ENCODE data around the gene SLITRK5.

SLITRK5 gene

DNA sequence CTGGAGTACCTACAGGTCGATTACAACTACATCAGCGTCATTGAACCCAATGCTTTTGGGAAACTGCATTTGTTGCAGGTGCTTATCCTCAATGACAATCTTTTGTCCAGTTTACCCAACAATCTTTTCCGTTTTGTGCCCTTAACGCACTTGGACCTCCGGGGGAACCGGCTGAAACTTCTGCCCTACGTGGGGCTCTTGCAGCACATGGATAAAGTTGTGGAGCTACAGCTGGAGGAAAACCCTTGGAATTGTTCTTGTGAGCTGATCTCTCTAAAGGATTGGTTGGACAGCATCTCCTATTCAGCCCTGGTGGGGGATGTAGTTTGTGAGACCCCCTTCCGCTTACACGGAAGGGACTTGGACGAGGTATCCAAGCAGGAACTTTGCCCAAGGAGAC, 4.7 kb downstream of the SLITRK5 start:
- H3K4me3 ChIP-seq (ENCODE audit: low read length in 2 of 2): no peak overlapping the region
- peaks cover 0 to 2% of the 10 kb centered on the region in 2 donors for H3K9me3 ChIP-seq (ENCODE audit: control insufficient read depth in 2 of 2, low read length in 2 of 2)
- H3K27ac ChIP-seq (ENCODE audit: low read depth in 2 of 2, low read length in 2 of 2): no peak overlapping the region
- H3K4me1 ChIP-seq (ENCODE audit: control insufficient read depth in 2 of 2, insufficient read depth in 2 of 2, low read length in 2 of 2): peaks cover 10 to 12% of the 10 kb centered on the region in 2 donors
- H3K36me3 ChIP-seq (ENCODE audit: control insufficient read depth in 2 of 2, insufficient read depth in 2 of 2, low read length in 2 of 2): no peaks in the 10 kb centered on the region
- peaks cover 33 to 38% of the 10 kb centered on the region in 2 donors for H3K27me3 ChIP-seq (ENCODE audit: control insufficient read depth in 2 of 2, insufficient read depth in 2 of 2, low read length in 2 of 2)
- no peak overlapping the region for H3K9ac ChIP-seq (ENCODE audit: low read depth in 1 of 2, low read length in 2 of 2)

- H3K4me1 ChIP-seq (ENCODE audit: control insufficient read depth in 2 of 2, insufficient read depth in 2 of 2, low read length in 2 of 2): peaks cover 9 to 10% of the 10 kb centered on the region in 2 donors
- no peak overlapping the region for H3K27ac ChIP-seq (ENCODE audit: low read depth in 2 of 2, low read length in 2 of 2)
- peaks cover 0 to 2% of the 10 kb centered on the region in 2 donors for H3K9me3 ChIP-seq (ENCODE audit: control insufficient read depth in 2 of 2, low read length in 2 of 2)
- peaks cover 33 to 36% of the 10 kb centered on the region in 2 donors for H3K27me3 ChIP-seq (ENCODE audit: control insufficient read depth in 2 of 2, insufficient read depth in 2 of 2, low read length in 2 of 2)
- no peaks in the 10 kb centered on the region for H3K36me3 ChIP-seq (ENCODE audit: control insufficient read depth in 2 of 2, insufficient read depth in 2 of 2, low read length in 2 of 2)
- no peak overlapping the region for H3K4me3 ChIP-seq (ENCODE audit: low read length in 2 of 2)
- H3K9ac ChIP-seq (ENCODE audit: low read depth in 1 of 2, low read length in 2 of 2): no peak overlapping the region
Observed at GRCh38 chr13:87676254-87677042, 5.3 kb downstream of the SLITRK5 start.

GRCh38 chr13:87677043-87677495, 5.9 kb downstream of the SLITRK5 start:
- Histone ChIP-seq H3K27me3 (ENCODE audit: control insufficient read depth in 2 of 2, insufficient read depth in 2 of 2, low read length in 2 of 2) (peaks cover 32 to 36% of the 10 kb centered on the region in 2 donors), H3K9me3 (ENCODE audit: control insufficient read depth in 2 of 2, low read length in 2 of 2) (peaks cover 0 to 2% of the 10 kb centered on the region in 2 donors), H3K9ac (ENCODE audit: low read depth in 1 of 2, low read length in 2 of 2) (no peak overlapping the region), H3K4me1 (ENCODE audit: control insufficient read depth in 2 of 2, insufficient read depth in 2 of 2, low read length in 2 of 2) (peaks cover 3 to 6% of the 10 kb centered on the region in 2 donors), H3K27ac (ENCODE audit: low read depth in 2 of 2, low read length in 2 of 2) (no peak overlapping the region), H3K4me3 (ENCODE audit: low read length in 2 of 2) (peak overlapping the region in 1 of 2 donors; percentile 61), H3K36me3 (ENCODE audit: control insufficient read depth in 2 of 2, insufficient read depth in 2 of 2, low read length in 2 of 2) (no peaks in the 10 kb centered on the region)

- Histone ChIP-seq H3K9ac (ENCODE audit: low read depth in 1 of 2, low read length in 2 of 2) (no peak overlapping the region), H3K27ac (ENCODE audit: low read depth in 2 of 2, low read length in 2 of 2) (no peak overlapping the region), H3K4me1 (ENCODE audit: control insufficient read depth in 2 of 2, insufficient read depth in 2 of 2, low read length in 2 of 2) (peaks cover 2 to 6% of the 10 kb centered on the region in 2 donors), H3K9me3 (ENCODE audit: control insufficient read depth in 2 of 2, low read length in 2 of 2) (peaks cover 0 to 2% of the 10 kb centered on the region in 2 donors), H3K36me3 (ENCODE audit: control insufficient read depth in 2 of 2, insufficient read depth in 2 of 2, low read length in 2 of 2) (no peaks in the 10 kb centered on the region), H3K27me3 (ENCODE audit: control insufficient read depth in 2 of 2, insufficient read depth in 2 of 2, low read length in 2 of 2) (peaks cover 31 to 36% of the 10 kb centered on the region in 2 donors), H3K4me3 (ENCODE audit: low read length in 2 of 2) (peak overlapping the region; percentile 59 to 61)
Observed at GRCh38 chr13:87677496-87678371, 6.6 kb downstream of the SLITRK5 start.

- peaks cover 31 to 36% of the 10 kb centered on the region in 2 donors for H3K27me3 ChIP-seq (ENCODE audit: control insufficient read depth in 2 of 2, insufficient read depth in 2 of 2, low read length in 2 of 2)
Observed at GRCh38 chr13:87678372-87678752, 7.2 kb downstream of the SLITRK5 start.

GRCh38 chr13:87680298-87680697, 9.1 kb downstream of the SLITRK5 start:
- Histone ChIP-seq H3K27me3 (ENCODE audit: control insufficient read depth in 2 of 2, insufficient read depth in 2 of 2, low read length in 2 of 2) (peaks cover 17 to 20% of the 10 kb centered on the region in 2 donors), H3K27ac (ENCODE audit: low read depth in 2 of 2, low read length in 2 of 2) (no peak overlapping the region), H3K9me3 (ENCODE audit: control insufficient read depth in 2 of 2, low read length in 2 of 2) (peaks cover 0 to 2% of the 10 kb centered on the region in 2 donors), H3K4me1 (ENCODE audit: control insufficient read depth in 2 of 2, insufficient read depth in 2 of 2, low read length in 2 of 2) (peaks cover 0 to 2% of the 10 kb centered on the region in 2 donors), H3K36me3 (ENCODE audit: control insufficient read depth in 2 of 2, insufficient read depth in 2 of 2, low read length in 2 of 2) (no peaks in the 10 kb centered on the region), H3K4me3 (ENCODE audit: low read length in 2 of 2) (no peak overlapping the region), H3K9ac (ENCODE audit: low read depth in 1 of 2, low read length in 2 of 2) (no peak overlapping the region)

More at GRCh38 chr13:87678372-87678752, 7.2 kb downstream of the SLITRK5 start:
- Histone ChIP-seq H3K27ac (ENCODE audit: low read depth in 2 of 2, low read length in 2 of 2) (no peak overlapping the region), H3K9ac (ENCODE audit: low read depth in 1 of 2, low read length in 2 of 2) (no peak overlapping the region), H3K4me1 (ENCODE audit: control insufficient read depth in 2 of 2, insufficient read depth in 2 of 2, low read length in 2 of 2) (peaks cover 2 to 3% of the 10 kb centered on the region in 2 donors), H3K4me3 (ENCODE audit: low read length in 2 of 2) (peak overlapping the region; percentile 59 to 61), H3K36me3 (ENCODE audit: control insufficient read depth in 2 of 2, insufficient read depth in 2 of 2, low read length in 2 of 2) (no peaks in the 10 kb centered on the region), H3K9me3 (ENCODE audit: control insufficient read depth in 2 of 2, low read length in 2 of 2) (peaks cover 0 to 2% of the 10 kb centered on the region in 2 donors)

GRCh38 chr13:87684850-87685742, 13.9 kb downstream of the SLITRK5 start:
- Histone ChIP-seq H3K9ac (ENCODE audit: low read depth in 1 of 2, low read length in 2 of 2) (no peak overlapping the region), H3K4me3 (ENCODE audit: low read length in 2 of 2) (no peak overlapping the region), H3K27me3 (ENCODE audit: control insufficient read depth in 2 of 2, insufficient read depth in 2 of 2, low read length in 2 of 2) (no peaks in the 10 kb centered on the region), H3K36me3 (ENCODE audit: control insufficient read depth in 2 of 2, insufficient read depth in 2 of 2, low read length in 2 of 2) (no peaks in the 10 kb centered on the region), H3K4me1 (ENCODE audit: control insufficient read depth in 2 of 2, insufficient read depth in 2 of 2, low read length in 2 of 2) (no peaks in the 10 kb centered on the region), H3K9me3 (ENCODE audit: control insufficient read depth in 2 of 2, low read length in 2 of 2) (no peaks in the 10 kb centered on the region), H3K27ac (ENCODE audit: low read depth in 2 of 2, low read length in 2 of 2) (no peak overlapping the region)

DNA sequence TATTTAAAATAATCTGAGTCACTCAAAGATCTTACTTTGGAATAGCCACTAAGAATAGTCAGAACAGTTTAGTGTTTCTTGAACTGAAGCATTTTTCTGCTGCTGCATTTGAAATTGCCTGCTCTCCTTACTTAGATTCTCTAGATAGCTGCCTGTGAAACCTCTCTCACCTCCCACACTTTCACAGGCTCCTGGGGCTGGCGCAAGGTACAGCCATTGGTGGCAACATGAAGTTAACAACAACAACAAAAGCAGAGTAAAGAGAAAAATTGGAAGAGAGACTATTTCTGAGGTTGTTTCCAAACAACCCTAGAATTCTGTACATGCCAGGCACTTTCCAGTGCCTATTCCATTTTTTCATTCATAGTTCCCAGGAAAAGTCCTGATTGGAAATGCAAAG, 25.3 kb downstream of the SLITRK5 start:
- no peaks in the 10 kb centered on the region for H3K36me3 ChIP-seq (ENCODE audit: control insufficient read depth in 2 of 2, insufficient read depth in 2 of 2, low read length in 2 of 2)
- H3K27me3 ChIP-seq (ENCODE audit: control insufficient read depth in 2 of 2, insufficient read depth in 2 of 2, low read length in 2 of 2): no peaks in the 10 kb centered on the region
- H3K9me3 ChIP-seq (ENCODE audit: control insufficient read depth in 2 of 2, low read length in 2 of 2): no peaks in the 10 kb centered on the region
- no peaks in the 10 kb centered on the region for H3K4me1 ChIP-seq (ENCODE audit: control insufficient read depth in 2 of 2, insufficient read depth in 2 of 2, low read length in 2 of 2)
- H3K27ac ChIP-seq (ENCODE audit: low read depth in 2 of 2, low read length in 2 of 2): no peak overlapping the region
- no peak overlapping the region for H3K4me3 ChIP-seq (ENCODE audit: low read length in 2 of 2)
- H3K9ac ChIP-seq (ENCODE audit: low read depth in 1 of 2, low read length in 2 of 2): no peak overlapping the region

GRCh38 chr13:87698268-87698667, 27.1 kb downstream of the SLITRK5 start:
- Histone ChIP-seq H3K27ac (ENCODE audit: low read depth in 2 of 2, low read length in 2 of 2) (no peak overlapping the region), H3K36me3 (ENCODE audit: control insufficient read depth in 2 of 2, insufficient read depth in 2 of 2, low read length in 2 of 2) (no peaks in the 10 kb centered on the region), H3K27me3 (ENCODE audit: control insufficient read depth in 2 of 2, insufficient read depth in 2 of 2, low read length in 2 of 2) (no peaks in the 10 kb centered on the region), H3K9me3 (ENCODE audit: control insufficient read depth in 2 of 2, low read length in 2 of 2) (no peaks in the 10 kb centered on the region), H3K9ac (ENCODE audit: low read depth in 1 of 2, low read length in 2 of 2) (no peak overlapping the region), H3K4me3 (ENCODE audit: low read length in 2 of 2) (no peak overlapping the region), H3K4me1 (ENCODE audit: control insufficient read depth in 2 of 2, insufficient read depth in 2 of 2, low read length in 2 of 2) (no peaks in the 10 kb centered on the region)
